Measurements from ENCODE around the gene PTPRT. TPM values are rescaled to one million over a fixed set of nuclear protein-coding genes. Genes with fewer than 3 reads are reported as not detected.
"Not testable (repeated sequence)": the region's sequence is repeated elsewhere in the genome, so short reads cannot be mapped to it uniquely, and the experiment has no call there.

PTPRT gene
- total RNA-seq, 1 donor from 2014 or later: 0.19 TPM

- DNase-seq (ENCODE audit: missing footprints); ATAC-seq; intact Hi-C loops (cut with DNase I): not testable (repeated sequence)
Measured at GRCh38 chr20:42900764-42901163, 288.9 kb downstream of the PTPRT start.

DNA sequence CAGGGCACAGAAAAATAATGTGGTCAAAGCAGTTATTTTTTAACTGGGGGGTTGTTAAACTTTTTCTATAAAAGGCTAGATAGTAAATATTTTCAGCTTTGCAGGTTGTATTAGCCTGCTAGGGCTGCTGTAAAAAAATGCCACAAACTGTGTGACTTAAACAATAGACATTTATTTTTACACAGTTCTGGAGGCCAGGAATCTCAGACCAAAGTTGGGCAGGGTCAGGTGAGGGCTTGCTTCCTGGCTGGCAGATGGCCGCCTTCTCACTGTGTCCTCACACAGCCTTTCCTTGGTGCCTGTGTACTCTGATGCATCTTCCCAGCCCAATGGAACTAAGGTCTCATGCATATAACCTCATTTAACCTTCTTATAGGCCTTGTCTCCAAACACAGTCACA is 294.7 kb downstream of the PTPRT start:
- intact Hi-C loops (cut with DNase I): no loop called here
- no peak for ATAC-seq
- no peak for DNase-seq (ENCODE audit: missing footprints)

GRCh38 chr20:42894483-42894882 is 295.2 kb downstream of the PTPRT start:
- intact Hi-C loops (cut with DNase I): no loop called here
- ATAC-seq (no peak), DNase-seq (ENCODE audit: missing footprints) (no peak)

DNA sequence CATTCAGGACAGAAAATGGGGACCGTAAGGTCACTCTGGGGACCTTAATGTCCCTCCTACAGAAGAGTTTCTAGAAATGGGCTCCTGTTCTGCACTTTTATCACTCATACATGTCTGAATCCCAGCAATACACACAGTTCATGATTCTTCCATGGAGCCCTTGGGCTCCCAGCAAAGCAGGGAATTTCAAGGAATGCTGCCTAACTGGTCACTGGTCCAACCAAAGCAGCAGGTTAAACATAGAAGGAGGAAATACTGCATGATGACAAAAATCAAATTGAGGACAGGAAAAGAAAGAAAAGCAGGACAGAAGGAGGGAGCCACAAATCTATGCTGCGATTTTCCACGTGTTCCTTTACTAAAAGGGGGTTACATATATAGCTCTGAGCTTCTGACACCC is 300.2 kb downstream of the PTPRT start:
- no peak for DNase-seq (ENCODE audit: missing footprints)
- intact Hi-C loops (cut with DNase I): no loop called here
- ATAC-seq: no peak

DNA sequence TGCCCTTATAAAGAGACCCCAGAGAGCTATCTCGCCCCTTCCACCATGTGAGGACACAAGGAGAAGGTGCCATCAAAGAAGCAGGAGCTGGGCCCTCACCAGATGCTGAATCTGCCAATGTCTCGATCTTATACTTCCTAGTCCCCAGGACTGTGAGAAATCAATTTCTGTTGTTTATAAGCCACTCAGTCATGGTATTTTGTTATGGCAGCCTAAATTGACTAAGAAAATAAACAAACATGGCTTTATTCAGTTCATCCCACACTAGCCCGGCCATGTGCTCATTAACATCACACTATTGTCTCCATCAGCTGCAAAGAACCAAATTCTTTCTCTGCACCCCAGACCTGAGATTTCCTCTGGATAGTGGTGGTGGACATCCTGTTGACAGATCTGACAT is 302.4 kb downstream of the PTPRT start:
- DNase-seq (ENCODE audit: missing footprints) (no peak), ATAC-seq (no peak)
- intact Hi-C loops (cut with DNase I): no loop called here

GRCh38 chr20:42886801-42887200 is 302.9 kb downstream of the PTPRT start:
- ATAC-seq (no peak), DNase-seq (ENCODE audit: missing footprints) (no peak)
- intact Hi-C loops (cut with DNase I): no loop called here

GRCh38 chr20:42886046-42886445 is 303.7 kb downstream of the PTPRT start:
- DNase-seq (ENCODE audit: missing footprints) (no peak), ATAC-seq (no peak)

GRCh38 chr20:42875581-42875980 is 314.1 kb downstream of the PTPRT start:
- DNase-seq (ENCODE audit: missing footprints) (no peak), ATAC-seq (no peak)
- intact Hi-C loops (cut with DNase I): no loop called here

More at GRCh38 chr20:42886046-42886445, 303.7 kb downstream of the PTPRT start:
- intact Hi-C loops (cut with DNase I): no loop called here

DNA sequence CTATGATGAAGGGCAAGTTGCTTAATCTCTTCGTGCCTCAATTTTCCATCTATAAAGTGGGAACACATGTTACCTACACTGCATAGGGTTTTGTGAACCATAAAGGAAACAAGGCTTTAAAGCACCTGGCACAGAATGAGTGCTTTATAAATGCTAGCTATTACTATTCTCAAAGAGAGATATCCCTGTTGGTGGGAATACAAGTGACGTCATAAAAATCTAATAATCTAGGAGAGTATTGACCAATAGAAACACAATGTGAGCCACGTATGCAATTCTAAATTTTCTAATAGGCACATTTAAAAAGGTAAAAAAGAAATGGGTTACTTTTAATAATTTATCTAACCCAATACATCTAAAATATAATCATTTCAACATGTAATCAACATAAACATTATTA is 316.4 kb downstream of the PTPRT start:
- DNase-seq (ENCODE audit: missing footprints) (no peak), ATAC-seq (no peak)
- intact Hi-C loops (cut with DNase I): no loop called here

DNA sequence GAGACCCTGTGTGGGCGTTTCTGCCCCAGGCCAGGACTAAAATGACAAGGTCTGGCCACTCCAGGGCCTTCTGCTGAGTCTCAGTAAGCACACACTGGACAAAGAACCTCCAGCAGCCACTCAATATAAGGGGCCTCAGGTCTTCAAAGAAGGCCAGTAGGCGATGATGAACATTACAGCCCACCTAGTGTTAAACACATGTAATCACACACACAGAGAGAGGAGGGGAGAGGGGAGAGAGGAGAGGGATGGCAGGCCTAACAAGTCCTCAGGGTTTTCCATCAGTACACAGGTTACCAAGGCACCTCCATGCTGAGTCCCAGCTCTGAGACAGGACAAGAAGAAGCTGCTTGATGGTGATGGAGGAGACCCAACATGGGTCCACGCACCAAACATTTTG is 325.6 kb downstream of the PTPRT start:
- intact Hi-C loops (cut with DNase I): no loop called here
- no peak for DNase-seq (ENCODE audit: missing footprints)
- ATAC-seq: no peak

GRCh38 chr20:42862446-42862845 is 327.3 kb downstream of the PTPRT start:
- intact Hi-C loops (cut with DNase I): no loop called here
- ATAC-seq (no peak), DNase-seq (ENCODE audit: missing footprints) (no peak)

GRCh38 chr20:42857446-42857845 is 332.3 kb downstream of the PTPRT start:
- DNase-seq (ENCODE audit: missing footprints) (no peak), ATAC-seq (no peak)
- intact Hi-C loops (cut with DNase I): no loop called here

- intact Hi-C loops (cut with DNase I): no loop called here
- no peak for DNase-seq (ENCODE audit: missing footprints)
- no peak for ATAC-seq
Measured at GRCh38 chr20:42855896-42856295, 333.8 kb downstream of the PTPRT start.

DNA sequence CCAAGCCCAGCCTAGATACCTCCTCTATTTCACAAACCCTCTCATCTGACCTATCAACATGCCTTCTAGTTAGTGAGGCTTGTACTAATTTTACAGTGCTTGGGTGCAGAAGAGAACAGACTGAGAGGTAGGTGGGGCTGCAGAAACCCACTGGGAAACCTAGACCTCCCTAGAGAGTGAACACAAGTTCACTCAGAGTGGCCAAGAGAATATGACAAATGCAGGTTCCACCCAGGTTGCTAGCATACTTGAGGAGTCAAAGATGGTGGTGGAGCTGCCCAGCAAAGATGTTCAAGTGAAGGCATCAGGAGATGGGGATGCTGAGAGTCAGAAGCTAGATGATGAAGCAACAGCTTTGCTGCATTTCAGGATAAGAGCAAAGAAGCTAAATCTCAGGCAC is 337.0 kb downstream of the PTPRT start:
- ATAC-seq: no peak

DNA sequence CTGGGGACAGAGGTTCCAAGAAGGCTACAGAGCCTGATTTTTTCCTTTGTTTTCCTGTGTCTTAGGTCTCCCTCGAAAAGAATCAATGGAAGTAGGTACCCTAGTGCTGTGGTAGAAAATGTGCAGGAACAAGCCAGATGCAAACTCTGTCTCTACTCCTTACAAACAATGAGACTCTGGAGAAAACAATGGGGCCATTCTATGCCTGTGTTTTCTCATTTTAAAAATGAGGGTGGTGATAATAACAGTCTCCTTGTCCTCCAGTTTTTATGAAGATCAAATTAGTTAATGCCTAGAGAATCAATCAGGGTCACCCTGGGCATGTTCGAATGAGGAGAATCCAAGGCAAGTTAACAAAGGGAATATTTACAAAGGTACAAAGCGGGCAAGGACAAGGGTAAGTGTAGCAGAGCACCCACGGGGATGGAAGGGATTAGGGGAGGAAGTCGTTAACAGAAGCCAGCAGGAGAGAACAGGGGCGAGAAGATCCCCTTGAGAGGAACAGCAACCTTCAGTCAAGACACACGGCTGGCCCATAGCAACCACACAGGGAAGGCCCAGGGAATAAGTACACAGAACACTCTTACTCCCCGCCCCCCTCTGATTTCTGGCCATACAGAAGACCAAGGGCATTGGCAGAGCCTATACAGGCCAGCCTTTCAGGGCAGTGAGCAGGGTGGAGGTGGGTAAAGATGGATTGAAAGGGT is 342.8 kb downstream of the PTPRT start:
- intact Hi-C loops (cut with DNase I): no loop called here
- ATAC-seq: no peak
- no peak for DNase-seq (ENCODE audit: missing footprints)

More for the DNA sequence above, 337.0 kb downstream of the PTPRT start:
- no peak for DNase-seq (ENCODE audit: missing footprints)
- intact Hi-C loops (cut with DNase I): no loop called here

DNA sequence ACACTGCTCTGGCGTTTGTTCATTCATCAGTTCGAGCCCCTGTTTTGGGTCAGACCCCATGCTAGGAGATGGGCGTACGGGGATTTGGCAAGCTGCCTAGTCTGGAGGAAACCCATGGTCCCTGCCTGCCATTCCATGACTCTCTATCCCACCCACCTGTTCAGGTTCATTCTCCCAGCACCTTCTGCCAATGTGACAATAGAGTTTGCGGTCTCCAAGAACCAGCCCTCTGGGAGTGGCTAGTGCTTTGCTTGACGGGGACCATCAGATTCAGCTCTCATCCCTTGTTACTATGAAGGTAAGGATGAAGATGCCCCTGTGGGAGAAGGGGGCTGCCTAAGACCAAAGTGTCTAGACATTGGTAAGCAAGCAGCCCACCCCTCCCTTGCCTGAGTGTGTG is 345.0 kb downstream of the PTPRT start:
- DNase-seq (ENCODE audit: missing footprints) (no peak), ATAC-seq (no peak)
- intact Hi-C loops (cut with DNase I): no loop called here

GRCh38 chr20:42837456-42837855 is 352.2 kb downstream of the PTPRT start:
- DNase-seq (ENCODE audit: missing footprints): no peak
- no peak for ATAC-seq
- intact Hi-C loops (cut with DNase I): no loop called here

DNA sequence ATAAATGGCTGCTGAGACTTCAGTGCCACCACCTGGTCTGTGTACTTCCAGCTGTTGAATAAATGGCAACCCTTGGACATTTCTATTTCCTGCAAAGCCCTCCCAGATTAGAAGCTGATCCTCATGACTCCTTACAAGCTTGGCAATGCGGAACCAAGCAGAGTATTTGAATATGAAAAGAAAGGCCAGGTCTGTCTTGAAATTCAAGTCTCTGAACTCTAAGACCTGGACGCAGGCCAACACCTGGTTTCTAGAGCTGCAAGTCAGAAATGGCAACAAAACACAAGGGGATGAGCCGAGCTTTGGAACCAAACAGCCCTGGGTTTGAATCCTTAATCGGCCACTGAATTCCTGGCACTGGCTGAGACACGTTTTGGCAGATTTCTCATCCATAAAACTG is 353.4 kb downstream of the PTPRT start:
- ATAC-seq (no peak), DNase-seq (ENCODE audit: missing footprints) (no peak)
- intact Hi-C loops (cut with DNase I): no loop called here

DNA sequence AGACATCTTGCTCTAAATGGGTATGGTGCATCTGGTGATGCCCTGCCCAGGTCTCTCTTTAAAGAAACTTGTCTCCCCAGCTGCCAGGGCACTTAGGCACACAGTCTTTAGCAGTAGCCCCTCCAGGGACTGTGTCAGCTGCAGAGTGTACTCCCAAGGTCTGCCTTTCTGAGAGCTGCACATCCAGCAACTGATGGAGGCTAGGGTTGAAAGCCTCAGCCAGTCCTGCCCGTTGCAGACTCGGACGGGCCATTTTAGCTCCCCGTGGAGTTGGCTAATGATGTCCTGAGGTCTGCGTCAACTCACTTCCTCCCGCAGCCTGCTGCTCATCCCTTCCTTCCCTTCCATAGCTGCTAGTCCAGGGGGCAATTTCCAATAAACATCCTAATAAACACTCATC is 381.8 kb downstream of the PTPRT start:
- intact Hi-C loops (cut with DNase I): no loop called here
- DNase-seq (ENCODE audit: missing footprints): no peak
- no peak for ATAC-seq

- intact Hi-C loops (cut with DNase I): no loop called here
- DNase-seq (ENCODE audit: missing footprints): no peak
- ATAC-seq: no peak
Measured at GRCh38 chr20:42795111-42795695, 394.5 kb downstream of the PTPRT start.

- intact Hi-C loops (cut with DNase I): no loop called here
- no peak for DNase-seq (ENCODE audit: missing footprints)
- no peak for ATAC-seq
Measured at GRCh38 chr20:42792052-42792451, 397.7 kb downstream of the PTPRT start.

Measured in Right ventricle myocardium inferior (tissue), 1 donor.